B cell (primary cell): ENCODE data around the gene MZF1. TPM values are rescaled to one million over a fixed set of nuclear protein-coding genes. Genes with fewer than 3 reads are reported as not detected.

Source experiments
- ATAC-seq: fragments of 200-7000 bp; cut with Tn5 transposase; one replicate; pipeline ENCODE4 v1.10.0; 2021; ENCODE audit warnings: low read depth, mild to moderate bottlenecking, moderate number of reproducible peaks, moderate library complexity
- CTCF ChIA-PET: fragments of 350-600 bp; sonication (Branson Sonifier 250); formaldehyde crosslinking; loops from one replicate; lab custom pipeline; 2021; ENCODE audit warnings: antibody characterized with exemption, inconsistent platforms; lab: Charles Lee
- POLR2A ChIA-PET: fragments of 350-600 bp; sonication (Branson Sonifier 250); formaldehyde crosslinking; loops from one replicate; lab custom pipeline; 2021; ENCODE audit warnings: antibody characterized with exemption; lab: Charles Lee
- DNase-seq: peaks from one replicate; pipeline ENCODE4 v3.0.0; 2013
- H2AFZ ChIP-seq: 2 replicates; pipeline ENCODE4 v1.6.1; 2012; ENCODE audit warnings: mild to moderate bottlenecking, low read depth, low read length; ENCODE audit not compliant: insufficient read depth, poor library complexity, severe bottlenecking
- H3K27ac ChIP-seq, 2 donors: 1 replicate in 1 of 2; 2 replicates in 1 of 2; pipeline ENCODE4 v1.5.1; 2012 to 2013; ENCODE audit warnings: low read length in 2 of 2, mild to moderate bottlenecking in 2 of 2, moderate library complexity in 1 of 2
- H3K27me3 ChIP-seq, 4 experiments: fragments of 200-600 bp in 1 of 4; sonication (generic) in 1 of 4; replicated peaks in 1 of 4; 1 replicate in 2 of 4; 2 replicates in 2 of 4; pipeline versions ENCODE4 v1.6.1 to v1.7.0; 2013 to 2016; ENCODE audit warnings: low read length in 3 of 4, mild to moderate bottlenecking in 2 of 4, mixed read lengths in 1 of 4, moderate library complexity in 1 of 4; ENCODE audit not compliant: insufficient read depth in 4 of 4, control insufficient read depth in 3 of 4; ENCODE audit errors: control extremely low read depth in 1 of 4
- H3K36me3 ChIP-seq, 2 experiments: replicated peaks in 1 of 2; 1 replicate in 1 of 2; 2 replicates in 1 of 2; pipeline versions ENCODE4 v1.6.1 to v1.7.1; 2013; ENCODE audit warnings: low read length in 1 of 2; ENCODE audit not compliant: insufficient read depth in 2 of 2, control insufficient read depth in 1 of 2; ENCODE audit errors: control extremely low read depth in 1 of 2, extremely low read depth in 1 of 2
- H3K4me1 ChIP-seq, 2 donors: fragments of 200-600 bp in 1 of 2; sonication (generic) in 1 of 2; 1 replicate in 1 of 2; 2 replicates in 1 of 2; pipeline versions ENCODE4 v1.5.1 to v1.6.1; 2013 to 2017; ENCODE audit warnings: low read length in 2 of 2; ENCODE audit not compliant: control insufficient read depth in 2 of 2, insufficient read depth in 2 of 2
- H3K4me2 ChIP-seq: replicated peaks from 2 replicates; pipeline ENCODE3; 2012; ENCODE audit warnings: mild to moderate bottlenecking, low read depth, low read length; ENCODE audit not compliant: poor library complexity, severe bottlenecking
- H3K4me3 ChIP-seq, 5 experiments: fragments of 200-600 bp in 1 of 5; sonication (generic) in 1 of 5; 1 replicate in 3 of 5; 2 replicates in 2 of 5; pipeline versions ENCODE4 v1.5.1 to v1.7.0; 2011 to 2016; ENCODE audit warnings: low read length in 4 of 5, mild to moderate bottlenecking in 4 of 5, low read depth in 2 of 5, control low read depth in 1 of 5, moderate library complexity in 1 of 5; ENCODE audit not compliant: insufficient read depth in 1 of 5; ENCODE audit errors: control extremely low read depth in 1 of 5, extremely low read depth in 1 of 5
- H3K79me2 ChIP-seq: fragments of 200-600 bp; sonication (generic); one replicate; pipeline ENCODE4 v1.6.0; 2016; ENCODE audit warnings: low read length; ENCODE audit not compliant: control insufficient read depth, insufficient read depth
- H3K9ac ChIP-seq: fragments of 200-600 bp; sonication (generic); 2 replicates; pipeline ENCODE4 v1.6.1; 2017; ENCODE audit warnings: mild to moderate bottlenecking, low read length, moderate library complexity
- H3K9me3 ChIP-seq, 3 donors: one replicate each; pipeline versions ENCODE4 v1.6.1 to v1.7.1; 2013; ENCODE audit warnings: low read length in 2 of 3; ENCODE audit not compliant: control insufficient read depth in 2 of 3, insufficient read depth in 1 of 3; ENCODE audit errors: control extremely low read depth in 1 of 3
- H4K20me1 ChIP-seq: 2 replicates; pipeline ENCODE4 v1.6.0; 2012; ENCODE audit warnings: mild to moderate bottlenecking, low read length; ENCODE audit not compliant: insufficient read depth, control insufficient read depth, poor library complexity, severe bottlenecking
- H3K27ac Mint-ChIP-seq: one replicate; pipeline ENCODE4 v1.8.0; 2021; ENCODE audit warnings: mixed read lengths
- H3K27me3 Mint-ChIP-seq: one replicate; pipeline ENCODE4 v1.8.0; 2021; ENCODE audit warnings: mixed read lengths
- H3K4me1 Mint-ChIP-seq: one replicate; pipeline ENCODE4 v1.8.0; 2021; ENCODE audit warnings: mixed read lengths
- H3K4me3 Mint-ChIP-seq: one replicate; pipeline ENCODE4 v1.8.0; 2021; ENCODE audit warnings: mixed read lengths
- H3K9me3 Mint-ChIP-seq: one replicate; pipeline ENCODE4 v1.8.0; 2022; ENCODE audit warnings: mixed read lengths; ENCODE audit not compliant: insufficient read depth
- EZH2 ChIP-seq: IDR thresholded peaks from 2 replicates; pipeline ENCODE4 v1.6.1; 2012; ENCODE audit warnings: borderline replicate concordance, low read depth, mild to moderate bottlenecking, moderate library complexity, low read length; ENCODE audit not compliant: insufficient read depth, poor library complexity, severe bottlenecking
- WGBS: methylation state at CpG from one replicate; pipeline ENCODE4 v1.1.5; 2013; ENCODE audit warnings: missing lambda C conversion rate; ENCODE audit not compliant: insufficient coverage; 5-methylcytosine and 5-hydroxymethylcytosine counted together
- intact Hi-C: fragments of 100-400 bp; cut with micrococcal nuclease; formaldehyde crosslinking; loops from one replicate; pipeline ENCODE4 v1.10.0; 2022
- polyA plus RNA-seq: library from polyadenylated mRNA; depleted of rRNA; stranded (reverse); fragments of >200 nt; gene quantifications from 2 replicates; pipeline ENCODE4 v1.2.3, GENCODE V29; 2012
- small RNA-seq: library from RNA; depleted of rRNA; stranded (forward); fragments of <200 nt; gene quantifications from one replicate; pipeline ENCODE3, GENCODE V24; 2012; ENCODE audit warnings: low replicate concordance, low read depth; ENCODE audit not compliant: insufficient read length
- total RNA-seq, 2 donors: library from RNA; stranded (reverse); fragments of 120-200 nt in 1 of 2; gene quantifications; 1 replicate in 1 of 2; 2 replicates in 1 of 2; pipeline versions ENCODE4 v1.2.3 to v1.2.4, GENCODE V29; 2013 to 2022
- TF ChIP-seq, protein P1 (sequence below): fragments of 200-600 bp; IDR thresholded peaks from one replicate; pipeline ENCODE4 v1.8.0; 2022; ENCODE audit warnings: antibody characterized with exemption, mild to moderate bottlenecking

MZF1 gene
- total and polyA plus RNA-seq, 2 donors (not counting 1 experiment from before 2014, with no cell fraction given): 79.4 to 95.8 TPM

DNA sequence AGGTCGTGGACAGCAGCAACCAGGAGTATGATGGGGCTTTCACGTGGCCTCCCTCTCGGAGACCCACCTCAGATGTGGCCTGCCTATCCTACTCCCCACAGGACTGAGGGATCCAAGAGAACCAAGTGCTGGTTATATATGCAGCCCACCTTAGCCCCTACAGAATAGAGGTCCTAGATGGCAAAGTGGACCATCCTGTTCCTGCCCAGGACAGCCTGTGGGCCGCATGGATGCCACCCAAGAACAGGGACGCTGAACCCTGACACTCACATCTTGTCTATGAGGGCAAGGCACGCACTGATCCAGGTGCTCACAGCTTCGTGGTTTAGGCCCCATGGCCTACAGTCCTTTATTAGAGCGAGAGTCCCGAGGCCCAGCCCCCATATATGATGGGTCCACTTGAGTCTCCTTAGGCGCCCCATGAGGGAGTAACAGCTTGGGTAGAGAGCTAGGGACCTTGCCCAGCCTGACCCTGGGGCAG is 59.9 kb downstream of the MZF1 start:
- no peak for DNase-seq
- intact Hi-C loops: no loop called here
- Histone ChIP-seq H3K9ac (no peak overlapping the region), H3K79me2 (peaks cover 42% of the 10 kb centered on the region), H3K4me1 (peaks cover 13 to 22% of the 10 kb centered on the region in 2 donors), H3K27me3 (no peaks in the 10 kb centered on the region), H3K4me2 (peak overlapping the region; percentile 77), H3K9me3 (peaks cover 0 to 5% (median 0%) of the 10 kb centered on the region in 3 donors), H4K20me1 (peaks cover 54% of the 10 kb centered on the region), H3K4me3 (no peak overlapping the region), H2AFZ (peak overlapping the region; percentile 55), H3K36me3 (peaks cover 0 to 12% of the 10 kb centered on the region in 2 experiments), H3K27ac (peak overlapping the region in 1 of 2 donors; percentile 36)
- Mint-ChIP-seq H3K9me3 (no peaks in the 10 kb centered on the region), H3K27me3 (no peaks in the 10 kb centered on the region), H3K4me3 (no peak overlapping the region), H3K4me1 (peaks cover 27% of the 10 kb centered on the region), H3K27ac (no peak overlapping the region)
- no peak for TF ChIP-seq EZH2
- TF ChIP-seq, protein P1, sequence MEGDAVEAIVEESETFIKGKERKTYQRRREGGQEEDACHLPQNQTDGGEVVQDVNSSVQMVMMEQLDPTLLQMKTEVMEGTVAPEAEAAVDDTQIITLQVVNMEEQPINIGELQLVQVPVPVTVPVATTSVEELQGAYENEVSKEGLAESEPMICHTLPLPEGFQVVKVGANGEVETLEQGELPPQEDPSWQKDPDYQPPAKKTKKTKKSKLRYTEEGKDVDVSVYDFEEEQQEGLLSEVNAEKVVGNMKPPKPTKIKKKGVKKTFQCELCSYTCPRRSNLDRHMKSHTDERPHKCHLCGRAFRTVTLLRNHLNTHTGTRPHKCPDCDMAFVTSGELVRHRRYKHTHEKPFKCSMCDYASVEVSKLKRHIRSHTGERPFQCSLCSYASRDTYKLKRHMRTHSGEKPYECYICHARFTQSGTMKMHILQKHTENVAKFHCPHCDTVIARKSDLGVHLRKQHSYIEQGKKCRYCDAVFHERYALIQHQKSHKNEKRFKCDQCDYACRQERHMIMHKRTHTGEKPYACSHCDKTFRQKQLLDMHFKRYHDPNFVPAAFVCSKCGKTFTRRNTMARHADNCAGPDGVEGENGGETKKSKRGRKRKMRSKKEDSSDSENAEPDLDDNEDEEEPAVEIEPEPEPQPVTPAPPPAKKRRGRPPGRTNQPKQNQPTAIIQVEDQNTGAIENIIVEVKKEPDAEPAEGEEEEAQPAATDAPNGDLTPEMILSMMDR: no peak
- POLR2A ChIA-PET: interaction anchor here (0.7 to 1.0 kb wide), 3 partner anchors 12 to 165 kb away, joined by 3 to 4 read pairs (median 3); no protein-coding TSS in a partner anchor
- 92% methylated on average over 6 of the region's 10 CpGs for WGBS
- CTCF ChIA-PET: interaction anchor here (1.0 to 1.6 kb wide), 2 partner anchors 63 to 67 kb away, joined by 7 to 11 read pairs; no protein-coding TSS in a partner anchor
- ATAC-seq: no peak

Small RNAs within 50 kb of the gene (small RNA-seq; reads per million reads assigned to genes)
- gene MIR6807 (not detected), gene RN7SL525P (not detected)

Other genes with a start within 250 kb of the MZF1 start
- gene ZSCAN22, start 246.3 kb downstream of the MZF1 start, total RNA-seq: 7.1 TPM in 2 replicates
- gene ZSCAN22, start 246.3 kb downstream of the MZF1 start, polyA plus RNA-seq: 2.2 and 2.8 TPM in 2 replicates
- gene A1BG, start 219.8 kb downstream of the MZF1 start, total RNA-seq: 18.4 and 23.7 TPM in 2 replicates
- gene A1BG, start 219.8 kb downstream of the MZF1 start, polyA plus RNA-seq: 28.4 and 52.6 TPM in 2 replicates
- gene ZNF497, start 210.6 kb downstream of the MZF1 start, total RNA-seq: 2.7 and 4.4 TPM in 2 replicates
- 1.6 and 1.9 TPM in 2 replicates for gene ZNF497, start 210.6 kb downstream of the MZF1 start, polyA plus RNA-seq
- 3.1 and 4.2 TPM in 2 replicates for gene ZNF837, start 192.3 kb downstream of the MZF1 start, total RNA-seq
- 3.0 and 4.9 TPM in 2 replicates for gene ZNF837, start 192.3 kb downstream of the MZF1 start, polyA plus RNA-seq
- gene RPS5, start 186.1 kb downstream of the MZF1 start, total RNA-seq: 1,234 and 1,311 TPM in 2 replicates
- 3,725 and 4,330 TPM in 2 replicates for gene RPS5, start 186.1 kb downstream of the MZF1 start, polyA plus RNA-seq
- gene RNF225, start 177.7 kb downstream of the MZF1 start, total RNA-seq: 0.49 TPM in 1 of 2 replicates, not detected in the other
- not detected in 2 replicates for gene RNF225, start 177.7 kb downstream of the MZF1 start, polyA plus RNA-seq
- 12.3 and 14.0 TPM in 2 replicates for gene ZNF584, start 164.7 kb downstream of the MZF1 start, total RNA-seq
- 1.5 and 3.0 TPM in 2 replicates for gene ZNF584, start 164.7 kb downstream of the MZF1 start, polyA plus RNA-seq
- 14.7 and 15.2 TPM in 2 replicates for gene ZNF132, start 133.2 kb downstream of the MZF1 start, total RNA-seq
- gene ZNF132, start 133.2 kb downstream of the MZF1 start, polyA plus RNA-seq: 0.72 and 1.6 TPM in 2 replicates
- 15.0 and 17.4 TPM in 2 replicates for gene ZNF324B, start 121.7 kb downstream of the MZF1 start, total RNA-seq
- gene ZNF324B, start 121.7 kb downstream of the MZF1 start, polyA plus RNA-seq: 4.7 and 5.6 TPM in 2 replicates
- gene ZNF324, start 106.3 kb downstream of the MZF1 start, total RNA-seq: 17.6 and 21.0 TPM in 2 replicates
- gene ZNF324, start 106.3 kb downstream of the MZF1 start, polyA plus RNA-seq: 12.8 and 14.2 TPM in 2 replicates
- gene ZNF446, start 97.0 kb downstream of the MZF1 start, total RNA-seq: 15.0 and 18.5 TPM in 2 replicates
- gene ZNF446, start 97.0 kb downstream of the MZF1 start, polyA plus RNA-seq: 12.9 and 18.9 TPM in 2 replicates
- gene SLC27A5, start 61.3 kb downstream of the MZF1 start, total RNA-seq: 11.8 and 14.1 TPM in 2 replicates
- 6.9 and 8.9 TPM in 2 replicates for gene SLC27A5, start 61.3 kb downstream of the MZF1 start, polyA plus RNA-seq
- 20.9 and 28.4 TPM in 2 replicates for gene ZBTB45, start 53.5 kb downstream of the MZF1 start, total RNA-seq
- gene ZBTB45, start 53.5 kb downstream of the MZF1 start, polyA plus RNA-seq: 11.4 and 12.6 TPM in 2 replicates
- 370 and 394 TPM in 2 replicates for gene TRIM28, start 29.3 kb downstream of the MZF1 start, total RNA-seq
- 569 and 795 TPM in 2 replicates for gene TRIM28, start 29.3 kb downstream of the MZF1 start, polyA plus RNA-seq
- 61.7 and 62.5 TPM in 2 replicates for gene CHMP2A, start 18.2 kb downstream of the MZF1 start, total RNA-seq
- gene CHMP2A, start 18.2 kb downstream of the MZF1 start, polyA plus RNA-seq: 97.5 and 138 TPM in 2 replicates
- gene UBE2M, start 14.7 kb downstream of the MZF1 start, total RNA-seq: 57.2 and 66.1 TPM in 2 replicates
- gene UBE2M, start 14.7 kb downstream of the MZF1 start, polyA plus RNA-seq: 62.5 and 81.7 TPM in 2 replicates